Prostate gland (tissue), 2 donors: ENCODE data around the gene DLG2.

Experiments used
- POLR2A ChIP-seq: fragments of 450-650 bp; IDR thresholded peaks from one replicate; pipeline ENCODE4 v1.6.1; 2016; ENCODE audit warnings: antibody characterized with exemption, mild to moderate bottlenecking
- POLR2AphosphoS5 ChIP-seq: sonication (generic); formaldehyde crosslinking; IDR thresholded peaks from one replicate; pipeline ENCODE4 v1.6.1; 2017; ENCODE audit warnings: antibody characterized with exemption
- TF ChIP-seq, protein P1 (sequence below), 4 experiments: fragments of 200-600 bp in 2 of 4; fragments of 450-650 bp in 2 of 4; sonication (generic) in 2 of 4; IDR thresholded peaks; 1 replicate in 3 of 4; 2 replicates in 1 of 4; pipeline ENCODE4 v1.5.1; 2016 to 2019; ENCODE audit warnings: antibody characterized with exemption in 4 of 4, mild to moderate bottlenecking in 2 of 4, moderate library complexity in 2 of 4

DNA sequence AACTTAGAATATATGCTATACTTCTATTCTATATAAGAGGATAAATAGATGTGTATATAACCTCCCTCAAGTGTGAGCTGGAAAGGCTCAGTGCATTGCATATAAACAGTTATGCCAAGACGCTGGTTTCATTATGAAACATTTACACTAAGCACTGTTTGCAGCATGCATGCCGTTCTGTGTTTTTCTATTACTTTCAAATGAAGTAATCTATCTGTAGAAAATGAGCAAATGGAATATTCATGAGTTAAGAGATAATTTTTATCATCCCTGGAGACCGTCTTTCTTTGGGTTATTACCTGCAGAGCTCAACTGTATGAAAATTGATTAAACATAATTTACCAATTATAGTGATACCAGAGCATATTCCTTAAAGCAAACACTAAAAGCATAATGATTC, 1415.2 kb downstream of the DLG2 start:
- TF ChIP-seq, protein P1, sequence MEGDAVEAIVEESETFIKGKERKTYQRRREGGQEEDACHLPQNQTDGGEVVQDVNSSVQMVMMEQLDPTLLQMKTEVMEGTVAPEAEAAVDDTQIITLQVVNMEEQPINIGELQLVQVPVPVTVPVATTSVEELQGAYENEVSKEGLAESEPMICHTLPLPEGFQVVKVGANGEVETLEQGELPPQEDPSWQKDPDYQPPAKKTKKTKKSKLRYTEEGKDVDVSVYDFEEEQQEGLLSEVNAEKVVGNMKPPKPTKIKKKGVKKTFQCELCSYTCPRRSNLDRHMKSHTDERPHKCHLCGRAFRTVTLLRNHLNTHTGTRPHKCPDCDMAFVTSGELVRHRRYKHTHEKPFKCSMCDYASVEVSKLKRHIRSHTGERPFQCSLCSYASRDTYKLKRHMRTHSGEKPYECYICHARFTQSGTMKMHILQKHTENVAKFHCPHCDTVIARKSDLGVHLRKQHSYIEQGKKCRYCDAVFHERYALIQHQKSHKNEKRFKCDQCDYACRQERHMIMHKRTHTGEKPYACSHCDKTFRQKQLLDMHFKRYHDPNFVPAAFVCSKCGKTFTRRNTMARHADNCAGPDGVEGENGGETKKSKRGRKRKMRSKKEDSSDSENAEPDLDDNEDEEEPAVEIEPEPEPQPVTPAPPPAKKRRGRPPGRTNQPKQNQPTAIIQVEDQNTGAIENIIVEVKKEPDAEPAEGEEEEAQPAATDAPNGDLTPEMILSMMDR (IDR thresholded peaks at IDR 0.05): no peak
- TF ChIP-seq POLR2AphosphoS5 (no peak), POLR2A (no peak)
